ENCODE measurements around the gene OTUD4.

Gene OTUD4

DNA sequence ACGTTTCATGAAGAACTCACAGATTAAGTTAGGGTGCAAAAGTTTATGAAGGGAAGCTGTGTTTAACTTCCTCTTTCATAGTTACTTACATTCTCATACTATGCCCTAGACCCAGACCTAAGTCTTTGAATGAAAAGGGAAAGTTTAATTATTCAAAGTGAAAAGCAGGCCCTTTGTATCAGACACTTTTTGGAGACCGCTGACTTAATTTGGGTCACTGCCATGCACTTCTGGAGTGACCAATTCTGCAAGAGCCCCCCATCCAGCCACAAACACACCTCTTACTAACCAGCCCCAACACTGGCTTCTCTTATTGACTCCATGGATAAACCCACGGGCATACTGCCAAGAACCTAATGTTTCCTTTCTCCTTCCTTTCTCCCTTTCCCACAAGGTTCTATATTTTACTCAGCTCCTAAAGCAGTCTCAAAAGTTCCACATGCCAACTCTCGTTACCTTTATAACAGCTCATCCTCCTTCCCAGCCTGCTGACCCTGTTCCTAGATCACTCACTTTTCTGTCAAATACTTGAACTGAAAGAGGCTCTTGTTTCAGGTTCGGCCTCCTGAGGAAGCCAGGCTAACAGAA is 47.8 kb downstream of the OTUD4 start:
- no peaks in the 10 kb centered on the region for H3K9me3 ChIP-seq
- in situ Hi-C loops (cut with MboI; ENCODE audit: low sequenced_read_pairs) = no loop called here
- H3K4me3 ChIP-seq = no peak overlapping the region
- peaks cover 31% of the 10 kb centered on the region for H3K36me3 ChIP-seq (replicated peaks)
- DNase-seq (ENCODE audit: low spot score in 2 of 2) = no peak
- peaks cover 8% of the 10 kb centered on the region for H3K4me1 ChIP-seq
- H3K27me3 ChIP-seq (ENCODE audit: low read depth) = no peaks in the 10 kb centered on the region

DNA sequence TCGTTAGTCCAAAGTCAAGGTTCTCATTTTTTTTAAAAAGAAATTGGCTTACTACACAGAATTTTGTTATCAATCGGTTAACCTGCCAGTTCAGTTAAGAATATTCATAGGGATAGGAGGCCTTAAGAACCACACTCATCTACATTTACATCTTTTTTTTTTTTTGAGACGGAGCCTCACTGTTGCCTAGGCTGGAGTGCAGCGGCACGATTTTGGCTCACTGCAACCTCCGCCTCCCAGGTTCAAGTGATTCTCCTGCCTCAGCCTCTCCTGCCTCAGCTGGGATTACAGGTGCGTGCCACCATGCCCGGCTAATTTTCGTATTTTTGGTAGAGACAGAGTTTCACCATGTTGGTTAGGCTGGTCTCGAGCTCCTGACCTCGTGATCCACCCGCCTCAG is 48.5 kb downstream of the OTUD4 start:
- DNase-seq (ENCODE audit: low spot score in 2 of 2) = no peak
- Histone ChIP-seq H3K36me3 (replicated peaks) (peaks cover 37% of the 10 kb centered on the region), H3K9me3 (no peaks in the 10 kb centered on the region), H3K27me3 (ENCODE audit: low read depth) (no peaks in the 10 kb centered on the region), H3K4me3 (no peak overlapping the region), H3K4me1 (peaks cover 8% of the 10 kb centered on the region)
- in situ Hi-C loops (cut with MboI; ENCODE audit: low sequenced_read_pairs) = no loop called here

DNA sequence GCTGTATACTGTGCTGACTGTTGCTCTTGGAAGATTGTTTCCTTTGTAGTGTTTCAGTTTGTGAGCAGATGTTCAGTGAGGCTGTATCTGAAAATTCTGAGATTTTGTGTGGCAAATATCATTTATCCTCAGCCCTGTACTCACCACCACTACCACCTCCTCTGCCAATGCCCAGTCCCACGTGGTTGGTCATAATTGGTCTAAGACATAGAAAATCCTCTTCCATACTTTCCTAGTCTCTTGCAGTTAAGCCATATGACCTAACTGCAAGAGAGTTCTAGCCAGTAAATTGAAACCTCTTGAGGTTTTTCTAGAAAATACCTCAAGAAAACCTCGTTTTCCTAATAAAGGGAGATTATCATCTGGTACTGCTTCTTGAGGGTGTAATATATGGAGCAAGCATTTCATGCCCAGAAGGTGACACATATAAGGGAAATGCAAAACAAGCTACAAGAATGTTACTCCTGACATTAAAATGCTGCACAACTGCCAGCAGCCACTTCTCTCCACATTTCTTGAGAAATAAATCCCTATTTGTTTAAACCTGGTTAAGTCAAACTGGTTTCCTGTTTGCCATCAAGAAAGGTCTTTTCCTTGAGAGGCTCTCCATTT is 49.5 kb downstream of the OTUD4 start:
- in situ Hi-C loops (cut with MboI; ENCODE audit: low sequenced_read_pairs) = no loop called here
- Histone ChIP-seq H3K4me1 (peaks cover 5% of the 10 kb centered on the region), H3K27me3 (ENCODE audit: low read depth) (no peaks in the 10 kb centered on the region), H3K36me3 (replicated peaks) (peaks cover 46% of the 10 kb centered on the region), H3K9me3 (no peaks in the 10 kb centered on the region), H3K4me3 (no peak overlapping the region)
- no peak for DNase-seq (ENCODE audit: low spot score in 2 of 2)

DNA sequence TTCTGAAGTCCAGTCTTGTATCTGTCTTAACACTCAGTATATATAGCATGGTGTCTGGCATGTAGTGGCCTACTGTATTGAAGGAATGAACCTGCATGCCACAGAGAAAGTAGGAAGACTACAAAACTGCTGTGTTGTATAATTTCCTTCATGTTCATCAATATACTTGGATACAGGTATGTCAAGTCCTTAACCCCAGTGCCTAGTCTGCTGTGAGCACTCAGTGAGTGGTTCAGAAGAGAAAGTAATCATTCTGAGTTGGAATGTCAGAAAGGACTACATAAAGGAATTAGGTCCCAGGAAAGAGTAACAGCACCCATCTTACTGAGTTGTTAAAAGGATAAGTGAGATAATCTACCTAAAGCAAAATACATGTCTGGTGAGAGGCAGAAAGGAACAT is 50.3 kb downstream of the OTUD4 start:
- H3K4me1 ChIP-seq = no peaks in the 10 kb centered on the region; the same call in 1 of the 2 replicates
- in situ Hi-C loops (cut with MboI; ENCODE audit: low sequenced_read_pairs) = no loop called here
- DNase-seq (ENCODE audit: low spot score in 2 of 2) = no peak
- no peak overlapping the region for H3K4me3 ChIP-seq
- peaks cover 54% of the 10 kb centered on the region for H3K36me3 ChIP-seq (replicated peaks)
- H3K9me3 ChIP-seq = no peaks in the 10 kb centered on the region
- H3K27me3 ChIP-seq (ENCODE audit: low read depth) = no peaks in the 10 kb centered on the region

DNA sequence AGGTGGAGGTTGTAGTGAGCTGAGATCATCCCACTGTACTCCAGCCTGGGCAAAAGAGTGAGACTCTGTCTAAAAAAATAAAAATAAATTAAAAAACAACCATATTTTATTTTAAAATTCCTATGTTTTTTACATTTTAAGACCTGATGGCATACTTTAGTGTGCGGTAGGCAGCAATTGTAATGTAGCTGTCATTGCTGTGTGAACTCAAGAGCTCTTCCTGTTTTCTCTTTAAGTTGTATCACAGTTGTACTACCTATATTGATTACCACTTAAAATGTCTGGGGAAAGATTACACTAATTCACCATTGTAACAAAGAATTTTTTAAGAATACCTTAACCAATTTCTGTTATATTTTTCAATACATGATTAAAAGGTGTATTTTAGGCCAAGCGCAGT is 55.0 kb downstream of the OTUD4 start:
- in situ Hi-C loops (cut with MboI; ENCODE audit: low sequenced_read_pairs) = no loop called here
- Histone ChIP-seq H3K27me3 (ENCODE audit: low read depth) (no peaks in the 10 kb centered on the region), H3K36me3 (replicated peaks) (peaks cover 78% of the 10 kb centered on the region), H3K4me3 (no peak overlapping the region), H3K9me3 (no peaks in the 10 kb centered on the region), H3K4me1 (no peaks in the 10 kb centered on the region; the same call in 1 of the 2 replicates)
- DNase-seq (ENCODE audit: low spot score in 2 of 2) = no peak

DNA sequence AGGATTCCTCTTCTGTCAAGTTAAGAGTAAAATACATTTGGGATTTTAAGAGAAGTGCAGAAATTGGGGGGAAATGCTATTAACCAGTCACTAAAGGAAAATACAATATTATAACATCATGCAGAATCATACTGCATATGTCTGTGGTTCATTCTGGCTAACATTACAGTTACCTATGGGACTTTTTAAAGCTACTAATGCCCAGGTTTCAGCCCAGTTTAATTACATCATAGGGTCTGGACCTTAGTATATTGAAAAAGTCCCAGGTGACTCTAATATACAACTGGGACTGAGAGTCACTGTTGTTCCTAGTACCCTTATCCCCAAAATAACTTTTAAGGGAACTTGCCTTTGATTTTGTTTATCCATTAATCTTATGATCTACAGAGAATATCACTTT is 72.3 kb downstream of the OTUD4 start:
- Histone ChIP-seq H3K4me1 (peaks cover 8% of the 10 kb centered on the region), H3K4me3 (no peak overlapping the region), H3K27me3 (ENCODE audit: low read depth) (no peaks in the 10 kb centered on the region), H3K9me3 (no peaks in the 10 kb centered on the region), H3K36me3 (replicated peaks) (peaks cover 77% of the 10 kb centered on the region)
- no peak for DNase-seq (ENCODE audit: low spot score in 2 of 2)
- in situ Hi-C loops (cut with MboI; ENCODE audit: low sequenced_read_pairs) = no loop called here

DNA sequence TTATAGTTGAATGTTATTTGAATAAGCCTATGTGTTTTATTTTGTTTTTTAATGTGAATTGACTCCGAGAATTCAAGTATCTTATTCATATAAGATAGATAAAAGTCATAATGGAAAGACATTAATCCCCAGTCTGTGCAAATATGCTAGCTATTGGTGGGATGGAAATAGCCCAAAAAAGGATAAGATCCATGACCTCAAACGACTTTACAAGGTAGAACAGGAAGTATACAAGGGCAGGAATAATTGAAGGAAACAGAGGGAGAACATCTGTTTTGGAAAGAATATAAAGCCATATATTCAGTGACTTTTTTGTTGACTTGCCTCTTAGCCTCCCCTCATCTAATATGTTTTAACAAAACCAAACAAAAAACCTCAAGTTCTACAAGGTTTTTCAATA is 73.3 kb downstream of the OTUD4 start:
- in situ Hi-C loops (cut with MboI; ENCODE audit: low sequenced_read_pairs) = no loop called here
- Histone ChIP-seq H3K4me1 (peaks cover 12% of the 10 kb centered on the region), H3K9me3 (no peaks in the 10 kb centered on the region), H3K27me3 (ENCODE audit: low read depth) (no peaks in the 10 kb centered on the region), H3K4me3 (no peak overlapping the region), H3K36me3 (replicated peaks) (peaks cover 67% of the 10 kb centered on the region)
- peak in 1 of 2 experiments; percentile 23 for DNase-seq (ENCODE audit: low spot score in 2 of 2)

DNA sequence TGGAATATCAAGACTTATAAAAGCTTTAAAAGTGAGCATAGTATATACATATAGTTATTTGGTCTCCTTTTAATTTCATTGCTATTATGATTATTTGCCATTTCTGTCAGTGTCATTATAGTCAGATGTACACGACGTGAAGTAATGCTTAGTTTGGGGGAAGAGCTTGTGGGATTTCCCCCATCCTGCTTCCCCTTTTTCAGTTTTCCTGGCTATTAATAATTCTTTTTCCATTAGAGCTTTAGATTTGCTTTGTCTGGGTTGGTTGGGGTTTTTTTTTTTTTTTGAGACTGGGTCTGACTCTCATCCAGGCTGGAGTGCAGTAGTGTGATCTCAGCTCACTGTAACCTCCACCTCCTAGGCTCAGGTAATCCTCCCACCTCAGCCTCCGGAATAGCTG is 76.9 kb downstream of the OTUD4 start:
- peaks cover 17% of the 10 kb centered on the region for H3K4me1 ChIP-seq
- in situ Hi-C loops (cut with MboI; ENCODE audit: low sequenced_read_pairs) = no loop called here
- no peak for DNase-seq (ENCODE audit: low spot score in 2 of 2)
- H3K36me3 ChIP-seq (replicated peaks) = peaks cover 32% of the 10 kb centered on the region
- no peaks in the 10 kb centered on the region for H3K27me3 ChIP-seq (ENCODE audit: low read depth)
- no peaks in the 10 kb centered on the region for H3K9me3 ChIP-seq
- no peak overlapping the region for H3K4me3 ChIP-seq

DNA sequence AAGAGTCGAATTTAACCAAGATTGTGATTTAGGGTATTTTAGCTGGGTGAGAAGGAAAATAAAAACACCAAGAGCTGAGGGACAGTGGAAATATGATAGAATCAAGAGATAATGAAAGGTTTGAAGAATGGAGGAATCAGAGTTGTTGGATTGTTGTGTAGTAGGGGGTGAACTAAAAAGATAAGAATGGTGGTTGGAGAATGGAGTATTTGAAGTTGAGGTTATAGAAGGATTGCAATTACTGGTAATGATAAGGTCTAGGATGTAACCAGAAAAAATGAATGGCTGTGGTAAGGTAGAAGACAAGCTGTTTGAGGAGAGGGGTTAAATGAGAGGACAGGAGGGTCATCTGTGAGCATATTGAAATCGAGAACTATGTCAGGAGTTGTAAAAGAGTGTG is 77.8 kb downstream of the OTUD4 start:
- no peak overlapping the region for H3K4me3 ChIP-seq
- H3K9me3 ChIP-seq = no peaks in the 10 kb centered on the region
- H3K36me3 ChIP-seq (replicated peaks) = peaks cover 28% of the 10 kb centered on the region
- H3K27me3 ChIP-seq (ENCODE audit: low read depth) = no peaks in the 10 kb centered on the region
- no peak for DNase-seq (ENCODE audit: low spot score in 2 of 2)
- in situ Hi-C loops (cut with MboI; ENCODE audit: low sequenced_read_pairs) = no loop called here
- peaks cover 17% of the 10 kb centered on the region for H3K4me1 ChIP-seq

DNA sequence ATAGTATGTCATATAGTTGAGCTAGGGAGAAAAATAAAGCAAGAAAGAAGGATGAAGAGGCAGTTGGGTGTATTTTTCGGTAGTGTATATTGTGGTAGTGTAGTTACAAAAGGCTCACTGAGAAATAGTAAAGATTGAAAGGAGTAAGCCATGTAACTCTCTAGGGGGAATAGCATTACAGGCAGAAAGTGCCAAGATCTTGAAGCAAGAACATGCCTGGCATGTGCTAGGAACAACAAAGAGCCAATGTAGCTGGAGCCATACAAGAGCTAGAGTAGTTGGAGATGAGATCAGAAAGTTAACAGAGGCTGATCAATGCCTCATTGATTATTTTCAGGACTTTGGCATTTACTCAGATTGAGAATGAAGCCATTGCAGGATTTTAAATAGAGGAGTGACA is 79.3 kb downstream of the OTUD4 start:
- no peak for DNase-seq (ENCODE audit: low spot score in 2 of 2)
- H3K27me3 ChIP-seq (ENCODE audit: low read depth) = no peaks in the 10 kb centered on the region
- H3K9me3 ChIP-seq = no peaks in the 10 kb centered on the region
- in situ Hi-C loops (cut with MboI; ENCODE audit: low sequenced_read_pairs) = no loop called here
- peaks cover 20% of the 10 kb centered on the region for H3K36me3 ChIP-seq (replicated peaks)
- H3K4me1 ChIP-seq = peaks cover 9% of the 10 kb centered on the region; the same call in 1 of the 2 replicates
- no peak overlapping the region for H3K4me3 ChIP-seq

DNA sequence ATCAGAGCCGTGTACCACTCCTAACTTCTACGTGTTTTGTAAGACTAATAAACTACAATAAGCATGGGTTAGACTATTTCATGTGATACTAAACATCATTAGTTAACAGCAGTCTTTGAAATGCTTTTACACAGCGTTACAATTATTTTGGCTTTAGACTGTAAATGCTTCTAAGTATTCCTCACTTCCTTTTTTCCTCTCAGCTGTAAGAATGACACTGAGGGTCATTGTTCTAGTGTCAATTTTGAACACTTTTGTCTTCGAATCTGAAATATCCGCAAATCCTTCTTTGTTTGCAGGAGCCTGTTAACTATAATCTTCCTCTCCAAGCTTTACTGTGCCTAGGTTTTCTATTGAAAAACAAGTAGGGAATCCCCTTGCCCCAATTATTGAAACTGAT is 80.7 kb downstream of the OTUD4 start:
- Histone ChIP-seq H3K36me3 (replicated peaks) (peaks cover 11% of the 10 kb centered on the region), H3K4me1 (0 out of 2 replicates have a peak, but pooled peaks cover 9% of the 10 kb centered on the region), H3K4me3 (peak overlapping the region; percentile 77), H3K27me3 (ENCODE audit: low read depth) (no peaks in the 10 kb centered on the region), H3K9me3 (no peaks in the 10 kb centered on the region)
- peak in 1 of 2 experiments; percentile 64 for DNase-seq (ENCODE audit: low spot score in 2 of 2)
- in situ Hi-C loops (cut with MboI; ENCODE audit: low sequenced_read_pairs) = no loop called here

DNA sequence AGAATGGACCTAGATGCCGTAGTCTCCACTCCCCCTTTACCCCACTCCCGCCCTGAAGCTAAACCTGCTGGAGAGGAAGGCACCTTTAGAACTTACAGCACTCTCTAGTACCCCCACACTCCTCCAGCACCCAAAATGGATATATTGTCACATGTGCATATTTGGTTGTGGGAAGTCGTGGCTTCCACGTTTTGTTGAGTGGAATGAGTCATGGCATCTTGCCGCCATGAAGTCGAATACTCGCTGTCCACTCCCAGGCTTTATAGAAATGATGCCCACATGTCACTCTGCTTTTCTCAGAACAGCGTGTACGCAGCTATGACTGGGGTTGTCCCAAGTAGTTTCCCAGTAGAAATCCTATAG is 81.7 kb downstream of the OTUD4 start:
- H3K9me3 ChIP-seq = no peaks in the 10 kb centered on the region
- in situ Hi-C loops (cut with MboI; ENCODE audit: low sequenced_read_pairs) = no loop called here
- H3K4me1 ChIP-seq = 0 out of 2 replicates have a peak, but pooled peaks cover 9% of the 10 kb centered on the region
- peak overlapping the region; percentile 77 for H3K4me3 ChIP-seq
- no peaks in the 10 kb centered on the region for H3K27me3 ChIP-seq (ENCODE audit: low read depth)
- H3K36me3 ChIP-seq (replicated peaks) = peaks cover 15% of the 10 kb centered on the region
- peak; percentile 38 to 39 for DNase-seq (ENCODE audit: low spot score in 2 of 2)

DNA sequence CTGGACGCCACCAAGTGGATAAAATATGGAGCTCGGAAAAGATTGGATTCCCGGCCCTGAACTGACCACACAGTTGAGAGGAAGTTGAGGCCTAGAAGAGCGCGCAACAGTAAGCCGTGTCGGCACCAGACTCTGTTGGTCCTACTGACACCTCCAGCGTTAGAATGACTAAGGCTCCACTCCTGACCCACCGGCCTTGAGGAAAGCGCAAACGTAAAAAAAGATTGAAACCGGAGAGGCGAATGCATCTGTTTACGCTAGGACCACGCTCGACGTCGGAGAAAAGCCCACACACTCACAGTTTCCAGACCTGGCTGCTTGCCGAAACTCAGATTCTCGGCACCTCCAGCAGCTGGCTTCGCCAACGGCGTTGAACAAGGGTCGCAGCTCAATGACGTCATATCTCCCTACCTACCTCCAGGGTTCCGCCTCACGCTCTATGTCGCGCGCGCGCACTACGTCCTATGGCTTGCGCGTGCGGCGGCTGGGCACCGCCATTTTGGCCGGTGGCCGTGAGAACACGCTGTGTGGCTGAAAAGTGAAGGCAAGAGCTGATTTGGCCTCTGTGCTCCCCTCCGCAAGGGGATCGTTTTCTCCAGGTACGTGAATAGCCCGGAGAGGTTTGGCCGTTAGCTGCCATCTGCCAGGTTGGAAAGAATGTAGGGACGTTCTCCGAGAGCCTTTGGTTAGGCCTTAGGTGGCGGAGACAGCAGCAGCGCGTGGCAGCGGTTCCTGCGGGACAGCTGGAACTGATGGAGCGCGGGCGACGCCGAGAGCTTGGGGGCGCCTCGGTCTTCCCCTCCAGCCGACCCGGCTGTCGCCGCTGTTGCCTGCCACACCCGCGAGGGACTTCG is 82.3 kb downstream of the OTUD4 start, which contains the start of the genes ABCE1 and ANAPC10:
Gene ABCE1, plus strand, starts transcription at position 491 of the 854 bp plus-strand sequence. CDS start 6,102 bp downstream, outside the sequence.
Gene ANAPC10, minus strand, starts transcription at position 376 of the 854 bp plus-strand sequence. CDS start 2,097 bp downstream, outside the sequence.
- H3K4me3 ChIP-seq = peak within 1 kb of the TSS; percentile 77
- H3K27me3 ChIP-seq (ENCODE audit: low read depth) = no peaks in the 10 kb centered on the region
- 0 out of 2 replicates have a peak, but pooled peaks cover 9% of the 10 kb centered on the region for H3K4me1 ChIP-seq
- in situ Hi-C loops (cut with MboI; ENCODE audit: low sequenced_read_pairs) = no loop called here
- H3K36me3 ChIP-seq (replicated peaks) = peaks cover 18% of the 10 kb centered on the region
- no peaks in the 10 kb centered on the region for H3K9me3 ChIP-seq
- peak; percentile 95 to 96 for DNase-seq (ENCODE audit: low spot score in 2 of 2)
